ENCODE data around the gene AUTS2.

Gene AUTS2

GRCh38 chr7:69640216-69640615 is 41.9 kb downstream of the AUTS2 start:
- no peak for DNase-seq (ENCODE audit: extremely low read depth, low read depth)
- no peak overlapping the region for H3K4me3 ChIP-seq (replicated peaks; ENCODE audit: low read depth, low read length)
- no peak for TF ChIP-seq CTCF (IDR thresholded peaks at IDR 0.05; ENCODE audit: low read depth, low read length, missing control alignments)

- no peak for TF ChIP-seq CTCF (IDR thresholded peaks at IDR 0.05; ENCODE audit: low read depth, low read length, missing control alignments)
- no peak for DNase-seq (ENCODE audit: extremely low read depth, low read depth)
- H3K4me3 ChIP-seq (replicated peaks; ENCODE audit: low read depth, low read length): no peak overlapping the region
Measured at GRCh38 chr7:69640925-69641594, 42.8 kb downstream of the AUTS2 start.

GRCh38 chr7:69643265-69643664 is 45.0 kb downstream of the AUTS2 start:
- no peak for DNase-seq (ENCODE audit: extremely low read depth, low read depth)
- no peak overlapping the region for H3K4me3 ChIP-seq (replicated peaks; ENCODE audit: low read depth, low read length)
- no peak for TF ChIP-seq CTCF (IDR thresholded peaks at IDR 0.05; ENCODE audit: low read depth, low read length, missing control alignments)

- DNase-seq (ENCODE audit: extremely low read depth, low read depth): no peak
- no peak for TF ChIP-seq CTCF (IDR thresholded peaks at IDR 0.05; ENCODE audit: low read depth, low read length, missing control alignments)
- H3K4me3 ChIP-seq (replicated peaks; ENCODE audit: low read depth, low read length): no peak overlapping the region
Measured at GRCh38 chr7:69643708-69644445, 45.6 kb downstream of the AUTS2 start.

GRCh38 chr7:69645683-69646082 is 47.4 kb downstream of the AUTS2 start:
- DNase-seq (ENCODE audit: extremely low read depth, low read depth): no peak
- no peak for TF ChIP-seq CTCF (IDR thresholded peaks at IDR 0.05; ENCODE audit: low read depth, low read length, missing control alignments)
- no peak overlapping the region for H3K4me3 ChIP-seq (replicated peaks; ENCODE audit: low read depth, low read length)

GRCh38 chr7:69651101-69651590 is 52.9 kb downstream of the AUTS2 start:
- H3K4me3 ChIP-seq (replicated peaks; ENCODE audit: low read depth, low read length): no peak overlapping the region
- TF ChIP-seq CTCF (IDR thresholded peaks at IDR 0.05; ENCODE audit: low read depth, low read length, missing control alignments): no peak
- no peak for DNase-seq (ENCODE audit: extremely low read depth, low read depth)

All from HFF-Myc (cell line).